GM12873 (cell line): Measurements from ENCODE around the gene TTC39A.

Experiments used
- TF ChIP-seq, protein P1 (sequence below): IDR thresholded peaks from 2 replicates; pipeline ENCODE4 v1.5.1; 2012; ENCODE audit warnings: low read depth, mild to moderate bottlenecking, moderate library complexity, low read length, control low read depth; ENCODE audit not compliant: insufficient read depth; ENCODE audit errors: missing control alignments

Gene TTC39A

DNA sequence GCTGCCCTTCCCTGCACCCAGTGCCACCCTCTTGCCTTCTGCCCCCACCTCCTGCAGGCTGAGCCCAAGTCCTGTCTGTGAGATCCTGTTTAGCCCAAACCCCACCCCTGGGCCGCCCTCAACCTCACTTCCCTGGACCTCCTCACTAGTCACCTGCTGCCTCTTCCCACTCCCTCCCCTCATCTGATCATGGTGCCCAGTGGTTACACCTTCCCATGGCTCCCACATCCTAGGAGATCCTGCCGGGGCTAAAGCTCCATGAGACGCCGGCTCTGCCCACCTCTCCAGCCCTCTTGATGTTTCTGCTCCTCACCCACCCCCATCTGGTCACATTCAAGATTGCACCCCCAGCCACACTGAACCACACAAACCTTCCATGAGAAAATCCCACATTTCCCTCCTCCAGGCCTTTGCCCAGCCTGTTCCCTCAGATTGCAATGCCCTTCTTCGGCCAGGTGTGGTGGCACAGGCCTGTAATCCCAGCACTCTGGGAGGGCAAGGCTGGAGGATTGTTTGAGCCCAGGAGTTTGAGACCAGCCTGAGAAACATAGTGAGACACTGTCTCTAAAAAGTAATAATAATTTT, 17.0 kb downstream of the TTC39A start:
- TF ChIP-seq, protein P1, sequence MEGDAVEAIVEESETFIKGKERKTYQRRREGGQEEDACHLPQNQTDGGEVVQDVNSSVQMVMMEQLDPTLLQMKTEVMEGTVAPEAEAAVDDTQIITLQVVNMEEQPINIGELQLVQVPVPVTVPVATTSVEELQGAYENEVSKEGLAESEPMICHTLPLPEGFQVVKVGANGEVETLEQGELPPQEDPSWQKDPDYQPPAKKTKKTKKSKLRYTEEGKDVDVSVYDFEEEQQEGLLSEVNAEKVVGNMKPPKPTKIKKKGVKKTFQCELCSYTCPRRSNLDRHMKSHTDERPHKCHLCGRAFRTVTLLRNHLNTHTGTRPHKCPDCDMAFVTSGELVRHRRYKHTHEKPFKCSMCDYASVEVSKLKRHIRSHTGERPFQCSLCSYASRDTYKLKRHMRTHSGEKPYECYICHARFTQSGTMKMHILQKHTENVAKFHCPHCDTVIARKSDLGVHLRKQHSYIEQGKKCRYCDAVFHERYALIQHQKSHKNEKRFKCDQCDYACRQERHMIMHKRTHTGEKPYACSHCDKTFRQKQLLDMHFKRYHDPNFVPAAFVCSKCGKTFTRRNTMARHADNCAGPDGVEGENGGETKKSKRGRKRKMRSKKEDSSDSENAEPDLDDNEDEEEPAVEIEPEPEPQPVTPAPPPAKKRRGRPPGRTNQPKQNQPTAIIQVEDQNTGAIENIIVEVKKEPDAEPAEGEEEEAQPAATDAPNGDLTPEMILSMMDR, result peak; percentile 45

DNA sequence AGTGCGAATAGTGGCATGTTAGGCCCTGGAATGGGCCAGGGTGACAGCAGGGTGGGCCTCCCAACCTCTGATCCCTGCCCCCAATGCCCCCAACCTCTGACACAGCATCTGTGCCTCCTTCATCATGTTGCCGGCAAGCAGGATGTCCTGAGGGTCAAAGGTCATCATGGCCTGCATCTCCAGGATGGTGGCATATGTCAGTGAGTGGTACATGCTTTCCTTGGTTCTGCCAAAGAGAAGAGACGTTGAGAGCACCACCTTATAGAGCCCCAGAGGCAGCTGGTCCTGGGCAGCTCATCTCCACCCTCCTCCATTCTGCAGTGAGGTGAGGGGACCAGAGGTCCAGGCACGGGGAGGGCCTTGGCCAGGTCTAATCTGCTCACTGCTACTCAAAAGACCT, 17.6 kb downstream of the TTC39A start:
- TF ChIP-seq, protein P1, result no peak

DNA sequence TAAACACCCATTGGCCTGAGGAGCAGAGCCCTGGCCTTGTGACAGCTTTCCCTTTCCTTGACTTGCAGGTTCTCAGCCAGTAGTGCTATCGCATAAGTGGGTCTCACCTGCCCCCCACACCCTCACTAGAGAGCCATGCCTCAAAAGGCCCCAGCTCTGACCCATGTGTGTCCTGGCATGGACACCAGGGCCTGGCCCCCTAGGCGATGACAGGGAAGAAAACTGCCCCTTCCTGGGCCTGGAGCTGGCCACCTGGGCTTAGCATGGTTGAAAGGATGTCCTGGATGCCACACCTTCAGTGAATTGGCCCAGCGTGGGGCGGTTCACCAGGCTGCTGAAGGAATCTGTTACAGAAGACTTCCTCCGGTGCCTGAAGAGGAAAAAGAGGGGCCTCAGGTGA, 18.5 kb downstream of the TTC39A start:
- TF ChIP-seq, protein P1, result no peak

DNA sequence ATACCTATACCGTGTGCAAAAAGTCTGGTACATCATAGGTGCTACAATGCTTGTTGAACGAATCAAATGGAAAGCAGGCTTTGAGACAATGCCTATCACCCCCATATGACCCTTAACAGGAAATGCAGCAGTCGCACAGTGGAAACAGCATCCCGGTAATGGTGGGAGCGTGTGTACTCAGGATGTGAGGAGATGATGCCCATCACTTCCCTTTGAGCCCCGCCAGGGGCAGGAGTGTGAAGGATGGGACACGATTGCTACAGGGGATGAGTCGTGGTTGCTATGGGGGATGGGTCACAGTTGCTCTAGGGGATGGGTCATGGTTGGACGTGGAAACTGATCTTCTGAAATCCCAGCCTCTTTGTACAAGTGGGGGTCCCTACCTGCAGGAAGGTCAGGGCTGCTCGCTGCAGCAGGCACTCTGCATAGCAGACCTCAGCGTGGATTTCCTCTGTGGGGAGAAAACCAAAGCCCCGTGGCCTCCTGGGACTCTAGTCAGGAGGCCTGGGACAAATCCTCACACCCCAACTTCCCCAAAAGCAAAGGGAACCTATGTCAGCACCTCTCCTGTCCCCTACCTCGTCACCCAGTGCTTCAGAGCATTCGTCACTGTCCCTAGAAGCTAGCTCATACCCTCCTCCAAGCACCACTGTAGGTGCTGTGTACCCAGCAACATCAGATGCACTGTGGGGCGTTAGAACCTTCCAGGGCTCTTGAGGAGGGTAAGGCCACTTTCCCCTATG, 19.3 kb downstream of the TTC39A start:
- TF ChIP-seq, protein P1, result peak; percentile 36

GRCh38 chr1:51309291-51309690, 21.1 kb downstream of the TTC39A start:
- TF ChIP-seq, protein P1, result no peak

DNA sequence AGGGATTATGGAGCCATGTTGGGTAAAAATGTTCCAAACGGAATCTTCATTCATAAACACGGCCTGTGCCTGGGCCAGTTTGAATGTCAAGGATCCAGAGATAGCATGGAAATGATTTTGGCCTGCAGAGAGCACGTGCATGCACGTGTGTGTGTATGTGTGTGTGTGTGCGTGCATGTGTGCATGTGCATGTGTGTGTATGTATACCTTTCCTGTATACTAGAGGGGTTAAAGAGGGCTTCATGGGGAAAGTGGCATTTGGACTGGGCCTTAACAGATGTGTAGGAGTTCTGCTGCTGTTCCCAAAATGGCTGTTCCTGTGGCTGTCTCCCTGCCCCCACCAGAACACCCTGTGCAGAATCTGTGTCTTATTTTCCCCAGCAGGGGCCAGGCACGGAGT, 21.7 kb downstream of the TTC39A start:
- TF ChIP-seq, protein P1, result no peak

DNA sequence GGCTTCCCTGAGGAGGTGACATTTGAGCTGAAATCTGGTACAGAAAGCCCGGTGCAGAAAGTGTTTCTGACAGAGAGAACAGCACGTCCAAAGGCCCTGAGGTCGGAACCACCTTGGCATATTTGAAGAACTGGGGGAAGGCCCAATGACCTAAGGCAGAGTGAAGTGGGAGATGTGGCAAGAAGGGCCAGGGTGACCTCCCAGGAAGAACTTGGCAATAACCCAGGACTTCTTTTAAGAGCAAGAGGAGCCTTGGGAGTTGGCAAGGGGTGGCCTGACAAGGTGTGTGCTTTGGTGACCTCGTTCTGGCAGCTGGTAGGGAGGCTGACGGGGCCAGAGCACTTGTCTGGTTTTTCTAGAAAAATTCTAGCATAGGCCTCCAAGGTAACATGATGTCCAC, 23.4 kb downstream of the TTC39A start:
- TF ChIP-seq, protein P1, result no peak
